GM12878 (cell line): ENCODE data around the gene KLHL3. TPM values are rescaled to one million over a fixed set of nuclear protein-coding genes. Genes with fewer than 3 reads are reported as not detected.
A peak's percentile ranks its signal among the peaks of the same experiment; 100 is the strongest.
"Not testable (repeated sequence)": the region's sequence is repeated elsewhere in the genome, so short reads cannot be mapped to it uniquely, and the experiment has no call there.

Experiments used
- ATAC-seq: fragments of 200-7000 bp; cut with Tn5 transposase; 3 replicates; pipeline ENCODE4 v1.9.1; 2020; ENCODE audit warnings: mild to moderate bottlenecking, moderate library complexity
- BruUV-seq: library from RNA; stranded (reverse); fragments of 400-500 nt; replicated peaks from 2 replicates; lab custom pipeline; 2021; lab: Mats Ljungman, UMichigan
- CTCF ChIA-PET: fragments of 300-600 bp; sonication (Branson Sonifier 250); formaldehyde crosslinking; extraction: SDS; loops from one replicate; lab custom pipeline; 2021; ENCODE audit warnings: inconsistent platforms; lab: Yijun Ruan, JAX
- POLR2A ChIA-PET: fragments of 350-600 bp; formaldehyde crosslinking; extraction: SDS; loops from one replicate; lab custom pipeline; 2021; ENCODE audit warnings: inconsistent platforms; lab: Charles Lee
- RAD21 ChIA-PET: fragments of 300-600 bp; sonication (Branson Sonifier 250); formaldehyde crosslinking; loops from one replicate; lab custom pipeline; 2023; ENCODE audit warnings: antibody characterized with exemption; ENCODE audit not compliant: unreplicated experiment; lab: Charles Lee
- SMC1A ChIA-PET: fragments of 300-600 bp; sonication (Branson Sonifier 250); formaldehyde crosslinking; loops from one replicate; lab custom pipeline; 2023; ENCODE audit not compliant: unreplicated experiment, uncharacterized antibody; lab: Charles Lee
- DNase-seq: peaks from one replicate; pipeline ENCODE4 v3.0.0-alpha.2; 2011; ENCODE audit warnings: low read depth, low spot score
- FAIRE-seq: peaks from 3 replicates; lab custom pipeline; 2011; peaks lifted over from hg19 to GRCh38; lab: Jason Lieb, UNC
- H2AFZ ChIP-seq: 2 replicates; pipeline ENCODE4 v1.6.0; 2011; ENCODE audit warnings: low read depth, low read length, control low read depth; ENCODE audit not compliant: control insufficient read depth
- H3K27ac ChIP-seq: 2 replicates; pipeline ENCODE4 v1.5.1; 2011; ENCODE audit warnings: control low read depth; ENCODE audit not compliant: control insufficient read depth, insufficient read depth
- H3K27me3 ChIP-seq, 2 experiments: replicated peaks in 1 of 2; 2 replicates each; pipeline versions ENCODE4 v1.6.0 to v1.6.1; 2011; ENCODE audit warnings: low read length in 1 of 2; ENCODE audit not compliant: control insufficient read depth in 2 of 2, insufficient read depth in 2 of 2
- H3K36me3 ChIP-seq, 2 experiments: 2 replicates each; pipeline ENCODE4 v1.5.1; 2011; ENCODE audit warnings: low read length in 1 of 2; ENCODE audit not compliant: control insufficient read depth in 2 of 2, insufficient read depth in 2 of 2
- H3K4me1 ChIP-seq: 2 replicates; pipeline ENCODE4 v1.6.1; 2011; ENCODE audit warnings: mild to moderate bottlenecking, low read length, moderate library complexity, mixed read lengths; ENCODE audit not compliant: control insufficient read depth, insufficient read depth
- H3K4me2 ChIP-seq: 2 replicates; pipeline ENCODE4 v1.6.0; 2011; ENCODE audit warnings: control low read depth; ENCODE audit not compliant: control insufficient read depth, insufficient read depth
- H3K4me3 ChIP-seq: fragments of 200-600 bp; sonication (generic); 2 replicates; pipeline ENCODE4 v1.5.1; 2016
- H3K79me2 ChIP-seq: 2 replicates; pipeline ENCODE4 v1.6.0; 2011; ENCODE audit warnings: low read length; ENCODE audit not compliant: control insufficient read depth, insufficient read depth
- H3K9ac ChIP-seq: 2 replicates; pipeline ENCODE4 v1.8.0; 2011; ENCODE audit warnings: low read length, control low read depth, mixed read lengths; ENCODE audit not compliant: control insufficient read depth, insufficient read depth
- H3K9me3 ChIP-seq: replicated peaks from 3 replicates; pipeline ENCODE4 v1.5.1; 2011; ENCODE audit warnings: mild to moderate bottlenecking, low read length; ENCODE audit not compliant: control insufficient read depth, insufficient read depth
- H4K20me1 ChIP-seq: 2 replicates; pipeline ENCODE4 v1.6.0; 2011; ENCODE audit not compliant: control insufficient read depth, insufficient read depth
- CBX5 ChIP-seq: sonication (generic); IDR thresholded peaks from 2 replicates; pipeline ENCODE4 v1.6.1; 2016; ENCODE audit warnings: low read depth, moderate library complexity, mild to moderate bottlenecking, inconsistent platforms
- DPF2 ChIP-seq: fragments of 450-650 bp; IDR thresholded peaks from 2 replicates; pipeline ENCODE4 v1.6.1; 2017; ENCODE audit warnings: mild to moderate bottlenecking
- MYC ChIP-seq: IDR thresholded peaks from 2 replicates; pipeline ENCODE4 v1.6.1; 2011; ENCODE audit warnings: mild to moderate bottlenecking, low read length, moderate library complexity, inconsistent platforms; ENCODE audit not compliant: insufficient read depth, insufficient replicate concordance, insufficient read length, severe bottlenecking
- ZNF384 ChIP-seq: IDR thresholded peaks from 2 replicates; pipeline ENCODE4 v1.6.1; 2012; ENCODE audit warnings: low read depth, mild to moderate bottlenecking, low read length, improper control_type of control experiment, borderline replicate concordance
- WGBS: methylation state at CpG from one replicate; pipeline ENCODE4 v1.1.6; 2016; ENCODE audit warnings: low lambda C conversion rate; ENCODE audit not compliant: insufficient replicate concordance, insufficient coverage; ENCODE audit errors: missing lambda C conversion rate; 5-methylcytosine and 5-hydroxymethylcytosine counted together
- in situ Hi-C: fragments of 300-500 bp; cut with MboI; formaldehyde crosslinking; loops from 9 replicates; pipeline ENCODE4 v1.14.3; 2018; ENCODE audit warnings: mixed read lengths
- intact Hi-C: fragments of 100-400 bp; cut with micrococcal nuclease; formaldehyde crosslinking; loops from one replicate; pipeline ENCODE4 v1.14.2; 2022; ENCODE audit not compliant: unreplicated experiment
- polyA plus RNA-seq, 11 experiments: library from polyadenylated mRNA; depleted of rRNA in 4 of 11; unstranded in 6 of 11; stranded (reverse) in 5 of 11; fragments of >200 nt; fragmentation: Nextera tagmentation in 4 of 11; fragmentation: Illumina TruSeq in 1 of 11; extraction: Ambion mirVana in 4 of 11; extraction: Trizol in 1 of 11; gene quantifications; 1 replicate in 1 of 11; 2 replicates in 10 of 11; pipeline versions ENCODE4 v1.2.1 to v1.2.3, GENCODE V29; 2011 to 2016; ENCODE audit warnings: inconsistent platforms in 2 of 11, missing spikeins in 2 of 11, low read depth in 1 of 11
- total RNA-seq, 4 experiments: library from RNA; depleted of rRNA in 3 of 4; stranded (reverse); fragments of >200 nt in 3 of 4; fragmentation: Illumina TruSeq in 1 of 4; extraction: Trizol in 1 of 4; gene quantifications; 2 replicates each; pipeline versions ENCODE4 v1.2.1 to v1.2.3, GENCODE V29; 2013 to 2021
- TF ChIP-seq, protein P1 (sequence below), 3 experiments: IDR thresholded peaks in 2 of 3; conservative IDR thresholded peaks in 1 of 3; 2 replicates each; pipeline ENCODE4 v1.5.1; 2011; ENCODE audit warnings: low read depth in 3 of 3, low read length in 3 of 3, mild to moderate bottlenecking in 3 of 3, control low read depth in 2 of 3, moderate library complexity in 2 of 3, inconsistent platforms in 1 of 3, mixed read lengths in 1 of 3; ENCODE audit not compliant: control insufficient read depth in 2 of 3, insufficient read depth in 1 of 3; ENCODE audit errors: extremely low read depth in 1 of 3

Gene KLHL3
- total and polyA plus RNA-seq, 10 of the 15 experiments (the other 5 are each of a cell fraction or from before 2014, with no cell fraction given), result 1.7 to 11.7 (median 5.6) TPM

DNA sequence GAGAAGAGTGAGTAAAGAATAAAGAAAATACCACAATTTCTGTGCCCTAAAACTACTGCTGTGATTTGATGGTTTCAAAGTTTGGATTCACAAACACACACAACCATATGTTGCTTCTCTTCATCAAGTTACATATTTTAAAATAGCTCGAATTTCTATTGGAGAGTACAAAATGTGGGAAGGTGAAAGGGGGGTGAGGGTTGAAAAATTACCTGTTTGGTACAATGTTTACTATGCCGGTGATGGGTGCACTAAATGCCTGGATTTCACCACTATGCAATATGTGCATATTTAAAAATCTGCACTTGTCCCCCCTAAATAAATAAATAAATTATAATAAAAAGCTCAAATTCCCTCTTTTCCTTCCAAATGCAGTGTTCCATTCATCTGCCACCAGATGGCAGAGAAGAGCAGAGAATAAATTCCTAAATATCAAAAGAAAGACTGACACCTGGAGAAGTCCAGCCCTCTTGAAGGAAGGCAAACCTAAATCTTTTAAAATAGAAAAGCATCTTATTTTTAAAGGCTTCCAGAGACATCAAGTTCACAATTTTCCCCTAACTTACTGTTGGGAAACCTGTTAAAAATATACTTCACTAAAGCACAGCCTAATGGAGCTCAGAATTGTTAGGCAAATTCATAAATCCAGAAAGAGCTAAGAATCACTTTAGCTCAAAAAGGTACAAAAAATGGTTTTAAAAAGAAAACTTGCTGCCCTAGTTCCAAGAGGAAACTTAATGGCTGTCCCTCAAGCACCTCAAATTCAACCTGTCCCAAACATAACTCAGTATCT, 43.1 kb upstream of the KLHL3 start (continued):
- TF ChIP-seq, protein P1, sequence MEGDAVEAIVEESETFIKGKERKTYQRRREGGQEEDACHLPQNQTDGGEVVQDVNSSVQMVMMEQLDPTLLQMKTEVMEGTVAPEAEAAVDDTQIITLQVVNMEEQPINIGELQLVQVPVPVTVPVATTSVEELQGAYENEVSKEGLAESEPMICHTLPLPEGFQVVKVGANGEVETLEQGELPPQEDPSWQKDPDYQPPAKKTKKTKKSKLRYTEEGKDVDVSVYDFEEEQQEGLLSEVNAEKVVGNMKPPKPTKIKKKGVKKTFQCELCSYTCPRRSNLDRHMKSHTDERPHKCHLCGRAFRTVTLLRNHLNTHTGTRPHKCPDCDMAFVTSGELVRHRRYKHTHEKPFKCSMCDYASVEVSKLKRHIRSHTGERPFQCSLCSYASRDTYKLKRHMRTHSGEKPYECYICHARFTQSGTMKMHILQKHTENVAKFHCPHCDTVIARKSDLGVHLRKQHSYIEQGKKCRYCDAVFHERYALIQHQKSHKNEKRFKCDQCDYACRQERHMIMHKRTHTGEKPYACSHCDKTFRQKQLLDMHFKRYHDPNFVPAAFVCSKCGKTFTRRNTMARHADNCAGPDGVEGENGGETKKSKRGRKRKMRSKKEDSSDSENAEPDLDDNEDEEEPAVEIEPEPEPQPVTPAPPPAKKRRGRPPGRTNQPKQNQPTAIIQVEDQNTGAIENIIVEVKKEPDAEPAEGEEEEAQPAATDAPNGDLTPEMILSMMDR (IDR thresholded peaks at IDR 0.05 in 2 of 3, conservative IDR thresholded peaks at IDR 0.05 in 1 of 3; ENCODE audit: control insufficient read depth in 2 of 3, extremely low read depth in 1 of 3, insufficient read depth in 1 of 3, low read depth in 3 of 3, low read length in 3 of 3), result peak; percentile 63 to 65 (median 63)
- TF ChIP-seq ZNF384, result no peak
- TF ChIP-seq DPF2, result no peak
- no peak for TF ChIP-seq MYC
- TF ChIP-seq, all 136 proteins: peak for 5

DNA sequence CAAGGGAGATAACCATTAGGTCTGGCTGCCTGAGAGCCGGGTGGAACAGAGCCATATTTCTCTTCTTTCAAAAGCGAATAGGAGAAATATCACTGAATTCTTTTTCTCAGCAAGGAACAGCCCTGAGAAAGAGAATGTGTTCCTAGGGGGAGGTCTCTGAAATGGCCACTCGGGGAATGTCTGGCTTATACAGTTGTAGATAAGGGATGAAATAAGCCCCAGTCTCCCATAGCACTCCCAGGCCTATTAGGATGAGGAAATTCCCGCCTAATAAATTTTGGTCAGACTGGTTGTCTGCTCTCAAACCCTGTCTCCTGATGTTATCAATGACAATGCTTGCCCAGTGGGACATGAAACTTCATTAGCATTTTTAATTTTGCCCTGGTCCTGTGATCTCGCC, 32.0 kb upstream of the KLHL3 start:
- CTCF ChIA-PET, result interaction anchor here (3.4 kb wide), 1 partner anchor 11 kb away, joined by 21 read pairs; no protein-coding TSS in a partner anchor
- H3K4me1 ChIP-seq, H4K20me1 ChIP-seq, H3K27ac ChIP-seq, H3K4me2 ChIP-seq, DNase-seq, in situ Hi-C loops, H3K9ac ChIP-seq, RAD21 ChIA-PET, H2AFZ ChIP-seq, SMC1A ChIA-PET, POLR2A ChIA-PET, ATAC-seq, H3K27me3 ChIP-seq, H3K9me3 ChIP-seq, intact Hi-C loops, FAIRE-seq, H3K4me3 ChIP-seq, BruUV-seq, H3K36me3 ChIP-seq, H3K79me2 ChIP-seq: not testable (repeated sequence)
- WGBS, result 69% methylated on average over 5 of the region's 5 CpGs
- TF ChIP-seq CBX5, result peak; percentile 69; the same call in 1 of the 2 replicates
